Trophoblast cell (in vitro differentiated cells and primary cell): ENCODE data around the gene TRMT10B.
"Not testable (repeated sequence)": the region's sequence is repeated elsewhere in the genome, so short reads cannot be mapped to it uniquely, and the experiment has no call there.

Experiments used
- DNase-seq, 2 donors: peaks; one replicate each; pipeline ENCODE4 v3.0.0-alpha.2; 2016
- H2AFZ ChIP-seq: 2 replicates; pipeline ENCODE4 v1.6.1; 2013; ENCODE audit warnings: low read length, moderate library complexity, mild to moderate bottlenecking; ENCODE audit not compliant: insufficient read depth, poor library complexity
- H2AK5ac ChIP-seq: 2 replicates; pipeline ENCODE4 v1.6.1; 2013; ENCODE audit warnings: mild to moderate bottlenecking, low read length
- H2BK120ac ChIP-seq: 2 replicates; pipeline ENCODE4 v1.6.1; 2013; ENCODE audit warnings: low read length, mild to moderate bottlenecking, moderate library complexity; ENCODE audit not compliant: insufficient read depth, poor library complexity
- H2BK12ac ChIP-seq: 2 replicates; pipeline ENCODE4 v1.6.1; 2013; ENCODE audit warnings: mild to moderate bottlenecking, low read length, moderate library complexity
- H2BK5ac ChIP-seq: 2 replicates; pipeline ENCODE4 v1.6.1; 2013; ENCODE audit warnings: low read length, low read depth, moderate library complexity, mild to moderate bottlenecking; ENCODE audit not compliant: poor library complexity
- H3K14ac ChIP-seq: 2 replicates; pipeline ENCODE4 v1.6.1; 2013; ENCODE audit warnings: mild to moderate bottlenecking, low read length
- H3K18ac ChIP-seq: 2 replicates; pipeline ENCODE4 v1.6.1; 2013; ENCODE audit warnings: mild to moderate bottlenecking, low read length
- H3K23ac ChIP-seq: 2 replicates; pipeline ENCODE4 v1.6.1; 2013; ENCODE audit warnings: low read length
- H3K27ac ChIP-seq: 2 replicates; pipeline ENCODE4 v1.5.1; 2013; ENCODE audit warnings: low read depth, mild to moderate bottlenecking, inconsistent platforms, low read length, moderate library complexity
- H3K27me3 ChIP-seq: 2 replicates; pipeline ENCODE4 v1.6.1; 2013; ENCODE audit warnings: inconsistent platforms, mild to moderate bottlenecking, low read length, moderate library complexity; ENCODE audit not compliant: insufficient read depth
- H3K36me3 ChIP-seq, 2 experiments: 1 replicate in 1 of 2; 2 replicates in 1 of 2; pipeline ENCODE4 v1.6.1; 2013; ENCODE audit warnings: low read length in 2 of 2, mild to moderate bottlenecking in 2 of 2, moderate library complexity in 1 of 2; ENCODE audit not compliant: insufficient read depth in 2 of 2, control insufficient read depth in 1 of 2
- H3K4ac ChIP-seq: 2 replicates; pipeline ENCODE4 v1.6.1; 2013; ENCODE audit warnings: low read depth, mild to moderate bottlenecking, low read length, moderate library complexity
- H3K4me1 ChIP-seq, 2 experiments: 1 replicate in 1 of 2; 2 replicates in 1 of 2; pipeline ENCODE4 v1.6.1; 2013; ENCODE audit warnings: low read length in 2 of 2, mild to moderate bottlenecking in 2 of 2, moderate library complexity in 1 of 2; ENCODE audit not compliant: insufficient read depth in 2 of 2, control insufficient read depth in 1 of 2
- H3K4me2 ChIP-seq: 2 replicates; pipeline ENCODE4 v1.6.1; 2013; ENCODE audit warnings: inconsistent platforms, mild to moderate bottlenecking, low read length, moderate library complexity
- H3K4me3 ChIP-seq: 2 replicates; pipeline ENCODE4 v1.5.1; 2013; ENCODE audit warnings: mild to moderate bottlenecking, low read depth, low read length, inconsistent platforms
- H3K79me1 ChIP-seq: one replicate; pipeline ENCODE4 v1.6.1; 2013; ENCODE audit warnings: low read length
- H3K79me2 ChIP-seq: 2 replicates; pipeline ENCODE4 v1.6.1; 2013; ENCODE audit warnings: low read length, mild to moderate bottlenecking; ENCODE audit not compliant: control insufficient read depth, insufficient read depth, poor library complexity
- H3K9ac ChIP-seq: 2 replicates; pipeline ENCODE4 v1.6.1; 2013; ENCODE audit warnings: mild to moderate bottlenecking, low read length
- H3K9me3 ChIP-seq: 2 replicates; pipeline ENCODE4 v1.6.1; 2013; ENCODE audit warnings: low read depth, mild to moderate bottlenecking, control low read depth, inconsistent platforms, low read length; ENCODE audit not compliant: insufficient read depth
- H4K12ac ChIP-seq: 2 replicates; pipeline ENCODE4 v1.6.1; 2013; ENCODE audit warnings: low read depth, mild to moderate bottlenecking, low read length, moderate library complexity
- H4K8ac ChIP-seq: 2 replicates; pipeline ENCODE4 v1.6.1; 2013; ENCODE audit warnings: low read depth, mild to moderate bottlenecking, low read length, moderate library complexity
- H4K91ac ChIP-seq: one replicate; pipeline ENCODE4 v1.6.1; 2013; ENCODE audit warnings: low read depth, mild to moderate bottlenecking, low read length, moderate library complexity
- WGBS: extraction: QIAGEN DNeasy Blood & Tissue Kit; methylation state at CpG from one replicate; pipeline ENCODE4 v1.1.7; 2013; ENCODE audit warnings: missing lambda C conversion rate; ENCODE audit not compliant: insufficient read length, insufficient coverage; ENCODE audit errors: extremely low coverage; 5-methylcytosine and 5-hydroxymethylcytosine counted together

The TRMT10B gene

DNA sequence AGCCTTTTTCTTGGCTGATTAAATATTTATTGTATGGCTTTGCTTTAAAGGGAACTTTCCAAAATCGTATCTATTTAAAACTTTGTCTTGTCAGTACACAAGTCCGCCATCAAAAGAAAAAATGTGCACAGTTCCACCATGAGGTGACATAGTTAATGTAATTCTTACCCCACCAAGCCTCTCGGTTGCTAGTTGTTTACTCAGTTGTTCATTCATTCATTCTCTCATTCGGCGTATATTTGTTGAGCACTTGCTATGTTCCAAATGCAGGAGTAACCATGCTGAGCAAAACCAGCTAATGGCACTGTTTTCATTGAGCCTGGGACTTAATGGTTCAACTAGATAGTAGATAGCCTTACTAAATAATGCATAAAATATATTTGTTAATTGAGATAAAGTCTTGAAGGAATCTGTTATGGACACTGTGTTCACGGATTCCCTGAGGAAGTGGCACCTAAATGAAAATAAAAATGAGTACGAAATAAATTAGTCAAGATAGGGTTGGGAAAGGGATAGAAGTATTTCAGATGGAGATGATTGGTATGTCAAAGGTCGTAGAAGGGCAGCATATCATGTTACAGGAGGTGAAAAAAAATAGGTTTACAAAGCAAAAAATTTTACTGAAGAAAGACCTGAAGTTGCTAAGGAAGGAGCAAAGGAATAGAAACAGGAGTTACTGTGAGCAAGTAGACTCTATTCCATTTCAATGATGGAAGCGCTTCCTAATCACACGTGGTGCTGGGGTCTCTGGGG lies 48.5 kb downstream of the TRMT10B start:
- Histone ChIP-seq H3K4ac (peak overlapping the region; percentile 85), H3K79me2 (peaks cover 12% of the 10 kb centered on the region), H3K79me1 (peaks cover 14% of the 10 kb centered on the region), H3K27me3 (no peaks in the 10 kb centered on the region), H3K23ac (no peak overlapping the region), H3K4me2 (peak overlapping the region; percentile 80), H4K12ac (no peak overlapping the region), H3K9me3 (no peaks in the 10 kb centered on the region), H2BK12ac (no peak overlapping the region), H3K4me1 (peaks cover 9 to 20% of the 10 kb centered on the region in 2 experiments), H2BK120ac (no peak overlapping the region), H4K91ac (no peak overlapping the region), H3K27ac (no peak overlapping the region), H3K14ac (no peak overlapping the region), H2AFZ (no peak overlapping the region), H3K18ac (no peak overlapping the region), H4K8ac (no peak overlapping the region), H2BK5ac (no peak overlapping the region), H3K36me3 (peaks cover 0 to 2% of the 10 kb centered on the region in 2 experiments), H2AK5ac (no peak overlapping the region), H3K4me3 (peak overlapping the region; percentile 96), H3K9ac (peak overlapping the region; percentile 91)
- 100% methylated on average over 1 of the region's 10 CpGs for WGBS
- no peak for DNase-seq

GRCh38 chr9:37806271-37806670 lies 52.7 kb downstream of the TRMT10B start:
- Histone ChIP-seq H2AFZ (no peak overlapping the region), H3K9ac (no peak overlapping the region), H3K4me1 (peaks cover 2 to 8% of the 10 kb centered on the region in 2 experiments), H3K4me3 (no peak overlapping the region), H3K27ac (no peak overlapping the region), H3K4me2 (no peak overlapping the region), H3K9me3 (no peaks in the 10 kb centered on the region), H4K91ac (no peak overlapping the region), H2BK120ac (no peak overlapping the region), H4K12ac (no peak overlapping the region), H3K27me3 (no peaks in the 10 kb centered on the region), H3K23ac (no peak overlapping the region), H2BK12ac (no peak overlapping the region), H3K18ac (no peak overlapping the region), H3K79me2 (peaks cover 4% of the 10 kb centered on the region), H2AK5ac (no peak overlapping the region), H3K4ac (no peak overlapping the region), H3K79me1 (peaks cover 3% of the 10 kb centered on the region), H4K8ac (no peak overlapping the region), H3K36me3 (peaks cover 2 to 6% of the 10 kb centered on the region in 2 experiments), H3K14ac (no peak overlapping the region), H2BK5ac (no peak overlapping the region)
- no CpG with 5 or more reads among the region's 4 CpGs for WGBS
- no peak for DNase-seq

DNA sequence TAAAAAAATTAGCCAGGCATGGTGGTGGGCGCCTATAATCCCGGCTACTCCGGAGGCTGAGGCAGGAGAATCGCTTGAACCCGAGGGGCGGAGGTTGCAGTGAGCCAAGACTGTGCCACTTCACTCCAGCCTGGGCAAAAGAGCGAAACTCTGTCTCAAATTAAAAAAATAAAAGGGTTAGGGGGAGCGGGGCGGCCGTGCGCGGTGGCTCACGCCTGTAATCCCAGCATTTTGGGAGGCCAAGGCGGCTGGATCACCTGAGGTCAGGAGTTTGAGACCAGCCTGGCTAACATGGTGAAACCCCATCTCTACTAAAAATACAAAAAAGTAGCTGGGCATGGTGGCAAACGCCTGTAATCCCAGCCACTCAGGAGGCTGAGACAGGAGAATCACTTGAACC lies 56.1 kb downstream of the TRMT10B start:
- not testable (repeated sequence) for H3K18ac ChIP-seq, H3K79me1 ChIP-seq, H3K27me3 ChIP-seq, H3K4me1 ChIP-seq, H3K4me3 ChIP-seq, DNase-seq, H4K8ac ChIP-seq, H2BK120ac ChIP-seq, H2BK5ac ChIP-seq, H3K27ac ChIP-seq, H3K9me3 ChIP-seq, H2BK12ac ChIP-seq, H2AK5ac ChIP-seq, H3K4me2 ChIP-seq, H3K36me3 ChIP-seq, H4K91ac ChIP-seq, H2AFZ ChIP-seq, H4K12ac ChIP-seq, H3K14ac ChIP-seq, H3K9ac ChIP-seq, H3K4ac ChIP-seq, H3K23ac ChIP-seq, H3K79me2 ChIP-seq
- WGBS, result no CpG with 5 or more reads among the region's 15 CpGs

- no peak overlapping the region for H3K9ac ChIP-seq
- H3K4ac ChIP-seq, result no peak overlapping the region
- H3K4me1 ChIP-seq, result no peaks in the 10 kb centered on the region
- no peak overlapping the region for H4K8ac ChIP-seq
- no peak overlapping the region for H2AFZ ChIP-seq
- no peak overlapping the region for H4K12ac ChIP-seq
- no peak overlapping the region for H2BK12ac ChIP-seq
- H2BK120ac ChIP-seq, result no peak overlapping the region
- H3K27me3 ChIP-seq, result no peaks in the 10 kb centered on the region
- H3K79me1 ChIP-seq, result no peaks in the 10 kb centered on the region
- no peaks in the 10 kb centered on the region for H3K9me3 ChIP-seq
- no peak overlapping the region for H4K91ac ChIP-seq
- H3K36me3 ChIP-seq, result peaks cover 2 to 4% of the 10 kb centered on the region in 2 experiments
- H2AK5ac ChIP-seq, result no peak overlapping the region
- no peak overlapping the region for H3K23ac ChIP-seq
- no peak overlapping the region for H3K14ac ChIP-seq
- no peak overlapping the region for H3K18ac ChIP-seq
- no peak overlapping the region for H3K27ac ChIP-seq
- no peak overlapping the region for H2BK5ac ChIP-seq
- H3K79me2 ChIP-seq, result no peaks in the 10 kb centered on the region
- WGBS, result no CpG with 5 or more reads among the region's 6 CpGs
- no peak overlapping the region for H3K4me3 ChIP-seq
- peak in 1 of 2 donors; percentile 44 for DNase-seq
- H3K4me2 ChIP-seq, result no peak overlapping the region
Measured at GRCh38 chr9:37811906-37812476, 58.4 kb downstream of the TRMT10B start.
